H9 (cell line): ENCODE results near the gene CCT7. TPM values are rescaled to one million over a fixed set of nuclear protein-coding genes. Genes with fewer than 3 reads are reported as not detected.

Experiments
- DNase-seq: peaks from one replicate; pipeline ENCODE4 v3.0.0-alpha.2; 2017
- H2AFZ ChIP-seq: one replicate; pipeline ENCODE4 v1.6.1; 2013; ENCODE audit warnings: mild to moderate bottlenecking, low read length, control low read depth, moderate library complexity
- H2AK5ac ChIP-seq: 2 replicates; pipeline ENCODE4 v1.6.1; 2013; ENCODE audit warnings: low read length, control low read depth, mixed read lengths; ENCODE audit not compliant: insufficient read length
- H2BK120ac ChIP-seq: one replicate; pipeline ENCODE4 v1.6.1; 2013; ENCODE audit warnings: low read depth, mild to moderate bottlenecking, low read length, control low read depth, inconsistent platforms; ENCODE audit not compliant: poor library complexity, severe bottlenecking
- H2BK12ac ChIP-seq: 2 replicates; pipeline ENCODE4 v1.6.1; 2013; ENCODE audit warnings: low read length, control low read depth, mixed read lengths, low read depth; ENCODE audit not compliant: insufficient read length
- H2BK15ac ChIP-seq: 2 replicates; pipeline ENCODE4 v1.6.1; 2013; ENCODE audit warnings: low read depth, low read length, control low read depth
- H2BK20ac ChIP-seq: one replicate; pipeline ENCODE4 v1.6.1; 2013; ENCODE audit warnings: low read depth, mild to moderate bottlenecking, low read length, control low read depth, inconsistent platforms; ENCODE audit not compliant: poor library complexity, severe bottlenecking
- H2BK5ac ChIP-seq: 2 replicates; pipeline ENCODE4 v1.6.1; 2013; ENCODE audit warnings: low read length, control low read depth, mixed read lengths; ENCODE audit not compliant: insufficient read length
- H3K14ac ChIP-seq: 2 replicates; pipeline ENCODE4 v1.6.1; 2013; ENCODE audit warnings: low read length, control low read depth; ENCODE audit not compliant: insufficient read depth
- H3K18ac ChIP-seq: 2 replicates; pipeline ENCODE4 v1.6.1; 2013; ENCODE audit warnings: low read depth, mild to moderate bottlenecking, mixed read lengths, low read length, control low read depth; ENCODE audit not compliant: insufficient read length
- H3K23ac ChIP-seq: 2 replicates; pipeline ENCODE4 v1.6.1; 2013; ENCODE audit warnings: low read length, control low read depth, mixed read lengths, low read depth; ENCODE audit not compliant: insufficient read length
- H3K23me2 ChIP-seq: 2 replicates; pipeline ENCODE4 v1.6.1; 2013; ENCODE audit warnings: low read depth, mild to moderate bottlenecking, mixed read lengths, low read length, control low read depth; ENCODE audit not compliant: insufficient read length, poor library complexity, severe bottlenecking
- H3K27ac ChIP-seq: 2 replicates; pipeline ENCODE4 v1.5.1; 2013; ENCODE audit warnings: low read length, control low read depth, mixed read lengths, low read depth; ENCODE audit not compliant: insufficient read length
- H3K27me3 ChIP-seq: 2 replicates; pipeline ENCODE4 v1.6.1; 2013; ENCODE audit warnings: low read length, control low read depth, inconsistent platforms; ENCODE audit not compliant: insufficient read depth
- H3K4ac ChIP-seq: 2 replicates; pipeline ENCODE4 v1.6.1; 2013; ENCODE audit warnings: low read depth, mild to moderate bottlenecking, control low read depth, inconsistent platforms, low read length, moderate library complexity
- H3K4me1 ChIP-seq: 2 replicates; pipeline ENCODE4 v1.6.1; 2013; ENCODE audit warnings: low read length, control low read depth, inconsistent platforms; ENCODE audit not compliant: insufficient read depth
- H3K4me2 ChIP-seq: 2 replicates; pipeline ENCODE4 v1.6.1; 2013; ENCODE audit warnings: low read length, control low read depth, mixed read lengths; ENCODE audit not compliant: insufficient read length, insufficient read depth
- H3K56ac ChIP-seq: 2 replicates; pipeline ENCODE4 v1.6.1; 2013; ENCODE audit warnings: low read depth, mild to moderate bottlenecking, mixed read lengths, low read length, control low read depth; ENCODE audit not compliant: insufficient read length
- H3K79me1 ChIP-seq: 2 replicates; pipeline ENCODE4 v1.6.1; 2013; ENCODE audit warnings: low read depth, mild to moderate bottlenecking, moderate library complexity, low read length, control low read depth, inconsistent platforms; ENCODE audit not compliant: insufficient read depth, poor library complexity, severe bottlenecking
- H3K79me2 ChIP-seq: 2 replicates; pipeline ENCODE4 v1.6.1; 2013; ENCODE audit warnings: low read length, control low read depth, inconsistent platforms; ENCODE audit not compliant: insufficient read depth
- H3K9ac ChIP-seq: 2 replicates; pipeline ENCODE4 v1.6.1; 2013; ENCODE audit warnings: low read length, control low read depth, mixed read lengths; ENCODE audit not compliant: insufficient read length; ENCODE audit errors: extremely low read depth
- H3K9me3 ChIP-seq: one replicate; pipeline ENCODE4 v1.6.1; 2013; ENCODE audit warnings: low read depth, low read length, inconsistent platforms; ENCODE audit not compliant: control insufficient read depth
- H3T11ph ChIP-seq: one replicate; pipeline ENCODE4 v1.6.1; 2013; ENCODE audit warnings: mild to moderate bottlenecking, low read length, control low read depth, inconsistent platforms
- H4K20me1 ChIP-seq: one replicate; pipeline ENCODE4 v1.6.1; 2013; ENCODE audit not compliant: control insufficient read depth, insufficient read length, insufficient read depth
- H4K5ac ChIP-seq: 2 replicates; pipeline ENCODE4 v1.6.1; 2013; ENCODE audit warnings: low read depth, mild to moderate bottlenecking, mixed read lengths, low read length, control low read depth; ENCODE audit not compliant: insufficient read length
- H4K8ac ChIP-seq: replicated peaks from 2 replicates; pipeline ENCODE4 v1.6.1; 2013; ENCODE audit warnings: low read length, control low read depth, mixed read lengths, low read depth; ENCODE audit not compliant: insufficient read length
- H4K91ac ChIP-seq: 2 replicates; pipeline ENCODE4 v1.6.1; 2013; ENCODE audit warnings: low read depth, mild to moderate bottlenecking, moderate library complexity, mixed read lengths, low read length, control low read depth; ENCODE audit not compliant: insufficient read length
- H3K27ac Mint-ChIP-seq, 3 experiments: 2 replicates in 2 of 3; 3 replicates in 1 of 3; pipeline ENCODE4 v1.8.0; 2020 to 2021; ENCODE audit warnings: mixed read lengths in 3 of 3, mild to moderate bottlenecking in 1 of 3, moderate library complexity in 1 of 3
- H3K27me3 Mint-ChIP-seq: 2 replicates; pipeline ENCODE4 v1.8.0; 2021; ENCODE audit warnings: low read depth, mild to moderate bottlenecking, moderate library complexity, mixed read lengths
- H3K36me3 Mint-ChIP-seq, 3 experiments: 2 replicates in 2 of 3; 3 replicates in 1 of 3; pipeline ENCODE4 v1.8.0; 2020 to 2021; ENCODE audit warnings: low read depth in 3 of 3, mixed read lengths in 3 of 3; ENCODE audit not compliant: insufficient read depth in 1 of 3
- H3K4me1 Mint-ChIP-seq, 2 experiments: 2 replicates each; pipeline ENCODE4 v1.8.0; 2020; ENCODE audit warnings: mixed read lengths in 2 of 2
- H3K4me3 Mint-ChIP-seq, 2 experiments: 2 replicates in 1 of 2; 3 replicates in 1 of 2; pipeline ENCODE4 v1.8.0; 2020 to 2021; ENCODE audit warnings: mild to moderate bottlenecking in 2 of 2, mixed read lengths in 2 of 2, moderate library complexity in 1 of 2
- H3K9me3 Mint-ChIP-seq, 2 experiments: 2 replicates in 1 of 2; 3 replicates in 1 of 2; pipeline ENCODE4 v1.8.0; 2020; ENCODE audit warnings: mild to moderate bottlenecking in 2 of 2, mixed read lengths in 2 of 2, moderate library complexity in 1 of 2
- CTCF ChIP-seq: fragments of 200-600 bp; sonication (generic); conservative IDR thresholded peaks from 3 replicates; pipeline ENCODE4 v1.8.0; 2021; ENCODE audit warnings: antibody characterized with exemption, mild to moderate bottlenecking
- WGBS: extraction: QIAGEN DNeasy Blood & Tissue Kit; methylation state at CpG from one replicate; pipeline ENCODE4 v1.1.7; 2013; ENCODE audit warnings: missing lambda C conversion rate, low lambda C conversion rate, mixed read lengths; ENCODE audit not compliant: insufficient read length; ENCODE audit errors: extremely low coverage; 5-methylcytosine and 5-hydroxymethylcytosine counted together
- total RNA-seq: library from RNA; stranded (reverse); gene quantifications from 2 replicates; pipeline ENCODE4 v1.2.1, GENCODE V29; 2021

CCT7 gene
- total RNA-seq, 1 experiment from 2014 or later: 500 TPM

- H3K27ac Mint-ChIP-seq: no peak overlapping the region
- Histone ChIP-seq H3K23me2 (peaks cover 17% of the 10 kb centered on the region), H3K9ac (no peak overlapping the region), H3K79me2 (no peaks in the 10 kb centered on the region), H3K14ac (no peak overlapping the region), H3K23ac (no peak overlapping the region), H3K27me3 (peaks cover 31% of the 10 kb centered on the region), H3K79me1 (no peaks in the 10 kb centered on the region), H2BK5ac (no peak overlapping the region), H4K91ac (no peak overlapping the region), H2BK20ac (no peak overlapping the region), H2BK12ac (no peak overlapping the region), H3K4ac (no peak overlapping the region), H2AK5ac (no peak overlapping the region), H3K18ac (peak overlapping the region; percentile 46), H3K4me2 (no peak overlapping the region), H3K9me3 (no peaks in the 10 kb centered on the region), H4K8ac (no peak overlapping the region), H3K4me1 (no peaks in the 10 kb centered on the region), H4K20me1 (no peaks in the 10 kb centered on the region), H3K56ac (no peak overlapping the region), H3T11ph (no peak overlapping the region), H3K27ac (no peak overlapping the region), H2BK120ac (no peak overlapping the region), H4K5ac (no peak overlapping the region), H2AFZ (no peak overlapping the region), H2BK15ac (no peak overlapping the region)
- WGBS: no CpG with 5 or more reads among the region's 5 CpGs
- H3K4me3 Mint-ChIP-seq: no peak overlapping the region
- peaks cover 5 to 15% of the 10 kb centered on the region in 2 experiments for H3K4me1 Mint-ChIP-seq
- H3K9me3 Mint-ChIP-seq: no peaks in the 10 kb centered on the region; a peak in 2 of 5 replicates
- no peak for DNase-seq
- no peak for TF ChIP-seq CTCF
- no peaks in the 10 kb centered on the region for H3K36me3 Mint-ChIP-seq
- H3K27me3 Mint-ChIP-seq: peaks cover 87% of the 10 kb centered on the region
These were observed 61.8 kb downstream of the CCT7 start for GRCh38 chr2:73295751-73296400.
